Measurements from ENCODE around the gene BACH2.

Gene BACH2

DNA sequence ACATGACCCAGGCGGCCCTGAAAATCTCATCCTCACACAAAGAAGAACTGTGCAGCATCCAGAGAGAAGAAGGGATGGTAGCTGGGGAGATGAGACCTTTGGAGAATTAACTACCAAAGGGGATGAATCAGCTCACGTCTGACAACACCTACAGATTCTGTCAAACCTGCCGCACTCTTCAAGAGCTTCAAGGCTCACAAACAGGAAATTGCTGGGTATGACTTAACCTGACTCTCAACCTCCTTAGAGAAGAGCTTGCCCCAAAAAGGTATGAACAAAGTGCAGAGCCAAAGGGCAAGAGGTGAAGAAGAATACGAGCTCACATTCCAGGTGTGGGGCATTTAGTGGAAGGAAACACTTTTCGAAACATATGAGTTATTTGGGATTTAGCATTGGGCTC lies 139.8 kb downstream of the BACH2 start:
- TF ChIP-seq, protein P1, sequence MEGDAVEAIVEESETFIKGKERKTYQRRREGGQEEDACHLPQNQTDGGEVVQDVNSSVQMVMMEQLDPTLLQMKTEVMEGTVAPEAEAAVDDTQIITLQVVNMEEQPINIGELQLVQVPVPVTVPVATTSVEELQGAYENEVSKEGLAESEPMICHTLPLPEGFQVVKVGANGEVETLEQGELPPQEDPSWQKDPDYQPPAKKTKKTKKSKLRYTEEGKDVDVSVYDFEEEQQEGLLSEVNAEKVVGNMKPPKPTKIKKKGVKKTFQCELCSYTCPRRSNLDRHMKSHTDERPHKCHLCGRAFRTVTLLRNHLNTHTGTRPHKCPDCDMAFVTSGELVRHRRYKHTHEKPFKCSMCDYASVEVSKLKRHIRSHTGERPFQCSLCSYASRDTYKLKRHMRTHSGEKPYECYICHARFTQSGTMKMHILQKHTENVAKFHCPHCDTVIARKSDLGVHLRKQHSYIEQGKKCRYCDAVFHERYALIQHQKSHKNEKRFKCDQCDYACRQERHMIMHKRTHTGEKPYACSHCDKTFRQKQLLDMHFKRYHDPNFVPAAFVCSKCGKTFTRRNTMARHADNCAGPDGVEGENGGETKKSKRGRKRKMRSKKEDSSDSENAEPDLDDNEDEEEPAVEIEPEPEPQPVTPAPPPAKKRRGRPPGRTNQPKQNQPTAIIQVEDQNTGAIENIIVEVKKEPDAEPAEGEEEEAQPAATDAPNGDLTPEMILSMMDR (IDR thresholded peaks at IDR 0.05; ENCODE audit: borderline replicate concordance, insufficient read depth, low read depth, low read length) = no peak

DNA sequence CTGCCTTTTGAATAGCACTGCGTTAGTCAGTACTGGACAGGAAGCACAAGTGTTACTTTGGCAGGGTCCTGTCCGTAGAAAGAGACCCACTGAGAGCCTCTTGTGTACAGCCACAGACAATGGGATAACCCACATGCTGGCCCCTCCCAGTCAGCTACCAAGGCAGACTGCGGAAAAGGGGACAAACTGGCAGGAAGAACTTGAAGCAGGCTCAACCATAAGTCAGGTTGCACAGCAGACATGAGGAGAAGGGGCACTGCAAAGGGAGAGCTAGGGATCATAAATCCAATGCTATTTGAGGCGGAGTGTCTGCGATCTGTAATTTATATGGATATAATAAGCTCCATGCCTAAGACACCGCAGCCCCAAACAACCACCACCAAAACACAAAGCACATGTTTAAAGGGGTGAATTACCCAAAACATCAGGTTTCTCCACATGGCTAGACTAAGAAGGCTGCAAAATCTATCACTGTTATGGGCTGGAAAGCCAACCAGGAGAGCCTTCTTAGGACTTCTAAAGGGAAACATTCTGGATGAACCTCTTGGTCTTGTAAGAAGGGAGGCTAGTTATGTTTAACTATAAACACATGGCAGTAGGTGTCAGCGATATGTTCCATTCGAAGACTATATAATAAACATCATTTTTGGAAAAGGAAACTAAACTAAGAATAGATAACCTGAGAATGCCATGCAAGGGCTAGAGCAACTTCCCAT lies 141.7 kb downstream of the BACH2 start:
- TF ChIP-seq, protein P1 (IDR thresholded peaks at IDR 0.05; ENCODE audit: borderline replicate concordance, insufficient read depth, low read depth, low read length) = no peak
- H3K4me3 ChIP-seq (ENCODE audit: low read depth, low read length) = no peak overlapping the region

More for the DNA sequence above, 139.8 kb downstream of the BACH2 start:
- H3K4me3 ChIP-seq (ENCODE audit: low read depth, low read length) = no peak overlapping the region

DNA sequence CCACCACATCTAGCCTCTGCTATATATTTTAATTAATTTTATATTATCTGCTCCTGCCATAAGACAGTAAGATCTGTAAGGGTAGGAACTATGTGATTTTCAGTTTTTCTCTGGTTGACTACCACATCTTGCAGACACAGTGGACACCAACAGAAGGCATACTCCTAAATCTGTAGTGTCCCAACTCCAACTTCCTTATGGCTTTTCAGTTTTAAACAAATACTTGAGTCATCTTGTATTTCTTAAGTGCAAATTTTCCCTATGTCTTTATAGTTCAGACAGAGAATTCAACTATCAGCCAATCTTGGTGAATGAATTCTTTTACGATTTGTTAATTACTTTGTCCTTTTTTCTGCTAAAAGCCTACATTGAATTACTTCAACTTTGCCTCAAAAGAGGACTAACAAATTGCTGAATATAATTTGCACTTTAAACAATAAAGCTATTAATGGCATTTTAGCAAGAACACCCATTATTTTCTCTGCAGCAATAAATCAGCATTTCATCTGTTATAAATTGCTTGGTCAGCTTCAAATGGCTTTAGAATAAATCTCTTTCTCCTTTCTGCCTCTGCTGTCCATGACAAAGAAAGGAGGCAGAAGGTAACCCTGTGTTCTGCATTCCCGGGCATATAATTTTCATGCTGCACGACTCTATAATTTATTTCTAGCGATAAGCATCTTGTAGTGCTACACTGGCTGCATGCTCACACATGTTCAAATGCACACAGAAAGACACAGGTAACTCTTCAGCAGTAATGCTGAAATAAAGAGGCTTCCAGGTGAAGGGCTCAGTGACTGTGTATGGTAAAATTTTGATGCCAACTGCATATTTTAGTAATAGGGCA lies 144.8 kb downstream of the BACH2 start:
- TF ChIP-seq, protein P1 (IDR thresholded peaks at IDR 0.05; ENCODE audit: borderline replicate concordance, insufficient read depth, low read depth, low read length) = no peak
- no peak overlapping the region for H3K4me3 ChIP-seq (ENCODE audit: low read depth, low read length)

DNA sequence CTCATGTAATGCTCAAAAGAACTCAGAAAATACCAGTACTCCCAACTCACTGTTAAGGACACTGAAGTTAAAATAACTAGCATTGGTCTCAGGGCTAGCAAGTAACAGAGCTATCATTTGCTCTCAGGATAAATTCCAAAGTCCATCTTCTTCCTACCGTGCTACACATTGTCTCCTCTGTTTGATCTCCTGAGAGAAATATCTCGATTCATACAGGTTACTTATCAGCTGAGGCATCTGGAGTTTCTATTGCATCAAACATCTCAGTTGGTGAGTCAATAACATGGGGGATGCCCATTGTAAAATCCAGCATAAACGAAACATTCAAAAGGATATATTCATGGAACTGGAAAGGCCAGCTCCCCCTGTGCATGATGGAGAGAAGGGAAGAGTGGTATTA lies 147.4 kb downstream of the BACH2 start:
- TF ChIP-seq, protein P1 (IDR thresholded peaks at IDR 0.05; ENCODE audit: borderline replicate concordance, insufficient read depth, low read depth, low read length) = no peak

DNA sequence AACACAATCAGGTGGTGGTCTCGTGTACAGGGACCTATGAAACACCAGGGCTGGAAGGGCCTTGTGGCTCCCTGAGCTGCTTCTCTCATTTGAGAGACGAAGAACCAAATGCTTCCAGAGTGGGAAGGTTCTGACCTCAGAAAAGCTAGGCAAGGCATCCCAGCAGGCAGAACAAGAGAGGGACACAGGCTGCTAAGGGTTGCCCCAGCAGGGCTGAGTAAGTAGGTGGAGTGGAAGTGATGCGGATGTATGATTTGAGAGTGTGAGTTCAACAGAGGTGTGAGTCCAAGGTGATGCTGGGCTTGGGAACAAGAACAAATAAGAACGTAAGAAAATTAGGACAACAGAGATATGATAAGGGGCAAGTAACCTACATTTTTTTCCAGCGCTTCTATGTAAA lies 147.8 kb downstream of the BACH2 start:
- H3K4me3 ChIP-seq (ENCODE audit: low read depth, low read length) = no peak overlapping the region
- TF ChIP-seq, protein P1 (IDR thresholded peaks at IDR 0.05; ENCODE audit: borderline replicate concordance, insufficient read depth, low read depth, low read length) = no peak

More for the DNA sequence above, 147.4 kb downstream of the BACH2 start:
- no peak overlapping the region for H3K4me3 ChIP-seq (ENCODE audit: low read depth, low read length)

DNA sequence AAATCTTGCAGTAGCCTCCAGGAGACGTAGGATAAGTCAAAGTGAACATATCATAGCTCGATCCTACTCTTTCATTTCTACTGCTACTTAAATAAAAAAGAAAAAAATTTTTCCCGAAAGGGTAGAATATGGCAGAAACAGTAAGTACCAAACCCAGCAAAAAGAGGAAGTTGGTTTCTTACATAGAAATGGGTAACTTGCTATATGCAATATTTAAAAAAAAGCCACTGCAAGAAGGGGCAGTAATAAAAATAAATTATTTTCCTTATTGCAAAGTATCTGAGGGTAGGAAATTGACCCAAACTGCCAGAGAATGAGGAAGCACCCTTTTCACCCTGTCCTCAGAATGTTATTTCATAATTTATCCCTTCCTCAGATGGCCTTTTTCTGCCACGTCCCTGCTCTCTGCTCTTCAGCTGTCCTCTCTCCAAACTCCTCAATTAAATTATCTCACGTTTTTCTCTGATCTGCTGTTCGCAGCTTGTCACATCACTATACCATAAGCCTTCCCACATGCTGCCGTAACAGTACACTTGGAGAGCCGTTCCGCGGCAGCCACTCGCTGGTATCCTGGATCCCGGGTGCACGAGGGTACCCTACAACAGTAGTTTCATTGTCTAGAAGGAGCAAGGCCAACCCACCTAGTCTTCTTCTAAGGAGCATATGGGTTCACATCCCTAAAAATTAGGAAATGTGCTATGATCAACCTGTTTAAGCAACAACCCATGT lies 149.6 kb downstream of the BACH2 start:
- H3K4me3 ChIP-seq (ENCODE audit: low read depth, low read length) = no peak overlapping the region
- TF ChIP-seq, protein P1 (IDR thresholded peaks at IDR 0.05; ENCODE audit: borderline replicate concordance, insufficient read depth, low read depth, low read length) = no peak

All from GM12875 (cell line).